T-helper 22 cell (primary cell): Measurements from ENCODE around the gene ISG20.

ENCODE experiments used
- DNase-seq: peaks from one replicate; pipeline ENCODE4 v3.0.0-alpha.2; 2020; ENCODE audit warnings: low read depth

ISG20 gene

DNA sequence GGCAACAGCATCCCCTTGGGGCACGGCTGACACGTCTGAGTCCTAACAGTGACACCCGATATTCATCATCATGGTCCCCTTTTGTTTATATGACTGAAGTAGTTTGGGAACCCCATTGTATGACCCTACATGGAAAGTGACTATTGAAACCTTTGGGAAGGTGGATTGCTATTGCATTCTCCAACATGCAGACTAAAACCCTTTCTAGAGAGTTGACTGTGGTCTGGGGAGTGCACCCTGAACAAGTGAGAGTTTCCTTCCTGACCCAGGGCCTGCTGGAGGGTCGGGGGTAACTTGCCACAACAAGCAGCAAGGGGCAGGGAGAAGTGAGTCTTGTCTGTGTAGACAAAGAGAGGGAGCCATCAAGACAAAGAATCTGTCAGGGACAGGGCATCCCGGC, 54.4 kb downstream of the ISG20 start:
- DNase-seq: no peak

DNA sequence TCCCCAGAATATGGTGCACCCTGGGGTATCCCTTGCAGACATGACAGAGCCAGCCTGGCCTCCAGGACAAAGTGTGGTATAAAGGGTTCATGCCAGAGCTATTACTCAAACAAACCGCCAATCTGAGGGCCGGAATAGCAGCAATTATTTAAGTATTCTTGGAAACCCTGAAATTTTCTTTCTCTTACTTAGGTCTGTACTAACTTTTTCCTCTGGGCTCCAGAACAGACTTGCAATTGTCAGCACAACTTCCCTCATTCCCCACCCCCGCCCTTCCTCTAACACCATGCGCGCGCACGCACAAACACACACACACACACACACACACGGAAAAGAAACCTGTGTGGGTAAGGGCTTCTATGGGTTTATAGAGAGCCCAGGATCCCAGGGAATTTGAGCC, 56.3 kb downstream of the ISG20 start:
- DNase-seq: no peak

DNA sequence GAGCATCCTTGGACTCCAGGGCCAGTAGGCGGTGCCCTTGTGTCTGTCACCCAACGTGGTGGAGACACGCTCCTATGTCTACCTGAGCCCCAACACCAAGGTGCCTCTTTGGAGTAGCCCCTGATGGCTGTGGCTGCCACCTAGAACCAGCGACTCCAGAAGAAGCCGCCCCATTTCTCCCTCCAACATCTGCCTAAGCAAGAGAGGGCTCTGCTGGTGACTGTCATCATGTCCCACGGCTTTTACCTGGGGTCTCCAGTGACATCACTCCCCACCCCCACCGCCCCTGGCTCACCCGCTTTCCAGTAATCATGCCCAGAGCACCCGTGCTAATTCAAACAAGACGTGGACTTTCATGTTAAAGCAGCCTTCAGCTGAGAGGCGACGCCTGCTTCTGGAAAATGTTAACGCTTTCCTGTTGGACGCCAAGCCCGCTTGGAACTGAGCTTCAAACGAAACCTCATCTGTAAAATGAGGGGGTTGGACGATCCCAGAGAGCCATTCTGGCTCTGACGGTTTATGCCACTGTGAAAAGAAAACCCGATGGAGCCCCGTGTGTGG, 57.0 kb downstream of the ISG20 start:
- DNase-seq: no peak

DNA sequence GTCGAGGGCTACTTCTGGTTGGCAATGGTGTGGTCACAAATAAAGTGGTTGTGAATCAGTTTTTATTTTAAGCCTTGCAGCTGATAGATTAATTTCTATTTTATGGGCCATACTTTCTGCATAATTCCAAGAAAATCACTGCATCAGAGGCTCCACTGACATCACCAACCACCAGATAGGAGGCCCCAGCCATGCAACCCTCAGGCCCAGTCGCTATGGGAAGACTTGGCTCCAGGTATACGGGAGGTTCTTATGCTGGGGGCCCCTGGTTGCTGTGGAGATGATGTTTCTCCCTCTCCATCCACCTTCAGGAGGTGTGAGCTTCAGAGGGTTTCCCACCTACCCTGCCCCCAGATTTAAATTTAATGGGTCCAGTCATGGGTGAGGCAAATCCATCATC, 57.4 kb downstream of the ISG20 start:
- no peak for DNase-seq

DNA sequence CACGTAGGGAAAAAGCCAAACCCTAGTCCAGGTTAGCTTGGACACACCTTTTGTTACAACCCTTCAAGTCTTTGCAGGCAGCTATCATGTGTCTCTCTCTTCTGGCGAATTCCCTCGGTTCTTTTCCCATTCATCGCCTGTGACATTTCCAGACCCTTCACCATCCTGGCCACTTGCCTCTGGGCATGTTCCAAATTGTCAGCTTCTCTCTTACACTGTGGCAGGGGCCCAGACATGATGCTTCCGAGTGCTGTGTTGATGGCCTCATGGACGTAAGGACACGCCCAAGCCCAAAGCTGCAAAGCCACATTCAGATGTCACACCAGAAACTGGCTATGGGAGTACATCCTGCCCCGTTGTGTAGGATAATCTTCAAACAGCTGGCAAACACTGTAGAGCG, 58.5 kb downstream of the ISG20 start:
- no peak for DNase-seq

DNA sequence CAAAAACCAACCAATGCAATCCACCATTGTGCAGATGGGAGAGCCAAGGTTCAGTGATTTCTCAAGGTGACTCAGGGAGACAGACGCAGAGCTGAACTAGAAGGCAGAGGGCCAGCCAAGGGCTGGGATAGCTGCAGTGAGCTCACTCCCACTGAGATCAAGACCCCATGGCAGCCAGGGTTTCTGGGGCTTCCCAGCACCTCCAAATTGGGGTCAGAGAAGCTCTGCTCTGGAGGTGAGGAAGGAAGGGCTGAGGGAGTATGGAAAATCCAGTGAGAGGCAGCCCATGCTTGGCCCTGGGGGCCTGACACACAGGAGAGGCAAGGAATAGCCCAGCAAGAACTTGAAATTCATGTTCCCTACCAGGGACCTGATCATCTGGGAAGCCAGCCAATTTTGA, 61.0 kb downstream of the ISG20 start:
- DNase-seq: no peak

DNA sequence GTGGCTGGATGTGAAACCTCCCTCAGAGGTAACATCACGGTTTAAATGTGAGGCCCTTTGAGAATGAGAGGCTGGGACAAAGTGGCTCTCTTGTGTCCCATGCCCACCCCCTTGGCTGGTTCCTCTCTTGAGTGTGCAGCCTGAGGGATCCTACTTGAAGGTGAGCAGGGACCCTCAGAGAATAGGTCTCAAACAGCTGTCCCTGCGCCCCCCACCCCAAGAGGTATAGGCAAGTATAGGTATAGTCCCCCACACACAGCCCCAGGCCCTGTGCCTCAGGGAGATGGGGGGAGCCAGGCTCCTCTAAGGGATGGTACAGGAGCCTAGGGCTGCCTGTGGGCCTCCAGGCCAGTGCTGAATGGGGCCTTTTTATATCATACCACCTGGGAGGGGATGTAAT, 61.9 kb downstream of the ISG20 start:
- DNase-seq: no peak

DNA sequence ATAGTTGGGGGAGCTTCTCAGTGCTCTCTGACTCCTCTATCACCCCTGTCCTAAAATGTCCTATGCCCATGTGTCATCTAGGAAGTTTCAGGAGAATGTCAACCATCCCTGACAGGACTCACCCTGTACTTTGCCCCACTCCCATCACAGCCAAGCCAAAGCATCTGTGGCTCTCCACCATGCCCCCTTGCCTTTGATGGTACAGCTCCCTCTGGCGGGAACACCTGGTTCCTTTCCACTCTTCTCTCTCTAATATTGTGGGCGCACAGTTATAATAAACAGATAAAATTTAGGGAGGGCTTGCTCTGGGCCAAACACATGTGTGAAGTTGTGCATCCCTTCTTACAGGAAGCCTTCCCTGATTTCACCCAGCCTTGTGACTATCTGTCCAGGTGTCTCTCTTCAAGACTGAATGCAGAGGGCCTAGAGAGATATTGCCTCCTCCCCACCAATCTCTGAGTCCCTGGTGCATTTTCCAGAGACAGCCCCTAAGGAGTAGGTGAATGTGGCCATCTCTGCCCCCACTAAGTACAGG, 62.8 kb downstream of the ISG20 start:
- no peak for DNase-seq

DNA sequence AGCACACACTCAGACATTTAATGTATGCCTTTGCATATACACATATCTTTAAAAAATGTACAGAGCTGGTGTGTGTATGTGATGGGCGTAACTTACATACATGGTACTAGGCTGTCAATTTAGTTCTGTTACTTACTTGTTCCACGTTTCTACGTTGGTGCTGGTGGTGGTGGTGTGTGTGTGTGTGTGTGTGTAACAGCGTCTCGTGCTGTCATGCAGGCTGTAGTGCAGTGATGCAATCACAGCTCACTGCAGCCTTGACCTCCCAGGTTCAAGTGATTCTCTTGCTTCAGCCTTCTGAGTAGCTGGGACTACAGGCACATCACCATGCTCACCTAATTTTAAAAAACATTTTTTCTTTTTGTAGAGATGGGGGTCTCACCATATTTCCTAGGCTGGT, 64.2 kb downstream of the ISG20 start:
- no peak for DNase-seq

DNA sequence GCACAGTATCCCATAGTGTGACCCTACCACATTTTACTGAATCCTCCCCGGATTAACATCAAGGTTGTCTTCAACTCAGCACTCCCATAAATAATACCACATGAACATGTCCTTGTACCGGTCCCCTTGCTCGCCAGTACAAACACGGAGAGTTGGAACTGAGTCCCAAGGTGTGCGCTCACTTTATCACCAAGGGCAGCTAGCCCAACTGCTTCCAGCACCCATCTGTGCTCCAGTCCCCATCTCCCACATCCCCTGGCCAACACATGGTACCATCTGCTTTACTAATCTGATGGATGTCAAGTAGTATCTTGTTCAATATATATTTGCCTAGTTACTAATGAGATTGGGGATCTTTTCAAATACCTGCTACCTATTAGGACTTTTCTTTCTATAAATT, 64.7 kb downstream of the ISG20 start:
- no peak for DNase-seq

DNA sequence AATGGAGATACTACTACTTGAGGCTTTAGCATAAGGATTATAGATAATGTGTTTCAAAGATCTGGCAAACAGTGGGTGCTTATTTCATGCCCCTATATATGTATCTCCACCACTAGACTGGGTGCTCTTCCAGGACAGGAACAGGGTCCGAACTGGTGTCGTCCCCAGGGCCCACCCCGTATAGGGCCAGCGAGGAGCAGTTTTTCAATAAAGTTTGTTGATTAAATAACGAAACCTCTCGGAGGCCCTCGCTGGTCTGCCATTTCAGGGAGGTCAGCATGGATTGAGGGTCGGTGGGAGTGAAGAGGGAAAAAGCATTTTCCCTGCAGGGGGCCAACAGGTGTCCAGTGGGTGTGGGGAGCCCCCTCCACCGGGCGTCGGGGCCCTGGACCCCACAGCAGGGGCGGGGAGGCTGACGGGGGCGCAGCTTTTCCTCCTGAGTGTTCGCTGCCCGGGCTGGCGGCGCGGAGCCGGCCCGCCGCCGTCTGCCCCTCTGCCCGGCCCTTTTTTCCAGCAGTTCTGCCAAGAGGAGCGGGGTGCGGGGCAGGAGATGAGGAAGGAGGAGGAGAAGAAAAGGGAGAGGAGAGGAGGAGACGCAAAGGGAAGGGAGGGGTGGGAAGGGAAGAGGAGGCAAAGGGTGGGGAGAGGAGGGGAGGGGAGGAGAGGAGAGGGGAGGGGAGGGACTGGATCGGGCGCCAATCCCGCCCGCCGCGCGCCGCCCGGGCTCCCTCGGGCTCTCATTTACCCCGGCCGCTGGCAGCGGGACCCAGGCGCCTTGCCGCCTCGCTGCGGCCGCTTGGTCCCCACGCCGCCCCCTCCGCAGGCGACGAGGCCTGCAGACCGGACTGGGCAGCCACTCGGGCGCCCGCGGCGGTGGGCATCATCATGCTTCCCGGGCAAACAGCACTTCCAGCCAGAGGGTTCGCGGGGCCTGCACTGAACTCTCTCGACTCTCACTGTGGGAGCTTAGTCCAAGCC, 66.3 kb downstream of the ISG20 start:
- no peak for DNase-seq

DNA sequence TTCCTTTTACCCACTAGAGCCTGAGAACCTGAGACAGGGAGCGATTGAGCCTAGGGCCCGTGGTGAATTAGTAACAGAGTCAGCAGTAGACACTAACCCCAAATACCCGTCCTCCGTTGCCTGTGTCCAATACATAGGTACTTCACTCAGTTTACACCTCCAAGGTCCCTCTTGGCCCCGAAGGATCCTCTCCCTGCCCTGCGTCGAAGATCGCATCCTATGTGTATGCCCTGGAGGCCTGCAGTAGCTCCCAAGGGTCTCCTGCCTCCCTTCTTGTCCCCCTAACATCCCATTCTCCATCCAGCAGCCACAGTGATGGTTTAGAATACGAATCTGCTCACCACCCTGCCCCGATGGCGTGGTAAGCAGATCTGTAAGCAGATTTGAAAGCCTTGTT, 67.0 kb downstream of the ISG20 start:
- no peak for DNase-seq
